HepG2 (cell line): ENCODE data around the gene GOLPH3.

Source experiments
- BHLHE40 ChIP-seq: IDR thresholded peaks from 2 replicates; pipeline ENCODE4 v1.6.1; 2011; ENCODE audit warnings: low read length, improper control_type of control experiment
- CTCF ChIP-seq: sonication (generic); formaldehyde crosslinking; IDR thresholded peaks from 2 replicates; pipeline ENCODE4 v1.5.0; 2020; ENCODE audit warnings: mild to moderate bottlenecking, missing genetic modification reagents, moderate library complexity
- HBP1 ChIP-seq: IDR thresholded peaks from 2 replicates; pipeline ENCODE4 v1.6.1; 2016; ENCODE audit warnings: low read depth, control low read depth
- POLR2A ChIP-seq, 2 experiments: IDR thresholded peaks; 2 replicates each; pipeline ENCODE4 v1.6.1; 2011; ENCODE audit warnings: low read depth in 2 of 2, low read length in 2 of 2, mild to moderate bottlenecking in 1 of 2, moderate library complexity in 1 of 2; ENCODE audit not compliant: insufficient read depth in 1 of 2
- RAD51 ChIP-seq: fragments of 450-650 bp; IDR thresholded peaks from 2 replicates; pipeline ENCODE4 v1.6.1; 2016; ENCODE audit warnings: borderline replicate concordance
- SNAPC2 ChIP-seq: sonication (generic); formaldehyde crosslinking; IDR thresholded peaks from 2 replicates; pipeline ENCODE4 v1.8.1; 2022; ENCODE audit warnings: mild to moderate bottlenecking, missing genetic modification reagents
- ZNF589 ChIP-seq: sonication (generic); formaldehyde crosslinking; conservative IDR thresholded peaks from 2 replicates; pipeline ENCODE4 v1.8.0; 2022; ENCODE audit warnings: mild to moderate bottlenecking, moderate library complexity, missing genetic modification reagents
- ZNF670 ChIP-seq: sonication (generic); formaldehyde crosslinking; IDR thresholded peaks from 2 replicates; pipeline ENCODE4 v1.8.0; 2022; ENCODE audit warnings: mild to moderate bottlenecking, missing genetic modification reagents, borderline replicate concordance
- ZNF784 ChIP-seq: sonication (generic); formaldehyde crosslinking; IDR thresholded peaks from 2 replicates; pipeline ENCODE4 v1.5.1; 2020; ENCODE audit warnings: missing genetic modification reagents, mild to moderate bottlenecking, borderline replicate concordance
- ZNF788 ChIP-seq: sonication (generic); formaldehyde crosslinking; IDR thresholded peaks from 2 replicates; pipeline ENCODE4 v1.5.0; 2020; ENCODE audit warnings: mild to moderate bottlenecking, missing genetic modification reagents, borderline replicate concordance

- no peak for TF ChIP-seq ZNF788 (CRISPR knock-in tag)
- no peak for TF ChIP-seq ZNF784
- no peak for TF ChIP-seq ZNF589 (CRISPR knock-in tag)
- TF ChIP-seq BHLHE40, result no peak
- no peak for TF ChIP-seq CTCF (CRISPR knock-in tag)
- TF ChIP-seq POLR2A (IDR thresholded peaks at IDR 0.05; ENCODE audit: insufficient read depth in 1 of 2, low read depth in 2 of 2, low read length in 2 of 2), result no peak
- no peak for TF ChIP-seq ZNF670
- TF ChIP-seq SNAPC2 (CRISPR knock-in tag), result no peak
- no peak for TF ChIP-seq HBP1 (CRISPR knock-in tag)
- no peak for TF ChIP-seq RAD51
These were observed 41.4 kb downstream of the GOLPH3 start for GRCh38 chr5:32132757-32133156.
